DOHH2 (cell line): ENCODE measurements around the gene SRGAP2C.

ENCODE experiments used
- H3F3A ChIP-seq: fragments of 200-600 bp; sonication (generic), shearing (Covaris generic); 2 replicates; pipeline ENCODE4 v1.6.0; 2016; ENCODE audit warnings: antibody characterized with exemption, mild to moderate bottlenecking; ENCODE audit not compliant: control insufficient read depth, insufficient read depth
- H3K27ac ChIP-seq: fragments of 200-600 bp; sonication (generic); 2 replicates; pipeline ENCODE4 v1.5.1; 2014; ENCODE audit warnings: low read depth, mild to moderate bottlenecking, low read length, moderate library complexity
- H3K27me3 ChIP-seq: fragments of 200-600 bp; sonication (generic); 2 replicates; pipeline ENCODE4 v1.6.1; 2014; ENCODE audit warnings: mild to moderate bottlenecking, low read length, mixed read lengths; ENCODE audit not compliant: control insufficient read depth
- H3K36me3 ChIP-seq: fragments of 200-600 bp; sonication (generic); 2 replicates; pipeline ENCODE4 v1.6.1; 2014; ENCODE audit warnings: mild to moderate bottlenecking, low read length, moderate library complexity, mixed read lengths; ENCODE audit not compliant: control insufficient read depth
- H3K4me1 ChIP-seq: fragments of 200-600 bp; sonication (generic); 2 replicates; pipeline ENCODE4 v1.6.1; 2014; ENCODE audit warnings: mild to moderate bottlenecking, low read length, mixed read lengths; ENCODE audit not compliant: control insufficient read depth
- H3K4me2 ChIP-seq: fragments of 200-600 bp; sonication (generic); 2 replicates; pipeline ENCODE4 v1.6.0; 2014; ENCODE audit warnings: mild to moderate bottlenecking, low read length, moderate library complexity
- H3K4me3 ChIP-seq: fragments of 200-600 bp; sonication (generic); 2 replicates; pipeline ENCODE4 v1.5.1; 2014; ENCODE audit warnings: mild to moderate bottlenecking, low read length, mixed read lengths
- H3K79me2 ChIP-seq: fragments of 200-600 bp; sonication (generic); 2 replicates; pipeline ENCODE4 v1.6.1; 2014; ENCODE audit warnings: mild to moderate bottlenecking, low read length, mixed read lengths; ENCODE audit not compliant: control insufficient read depth
- H3K9me2 ChIP-seq: fragments of 200-600 bp; sonication (generic); replicated peaks from 2 replicates; pipeline ENCODE4 v1.6.1; 2014; ENCODE audit warnings: mild to moderate bottlenecking, low read length, mixed read lengths; ENCODE audit not compliant: control insufficient read depth
- H3K9me3 ChIP-seq: fragments of 200-600 bp; sonication (generic); 2 replicates; pipeline ENCODE4 v1.6.1; 2014; ENCODE audit warnings: antibody characterized with exemption, low read length, mixed read lengths; ENCODE audit not compliant: control insufficient read depth, insufficient read depth
- H4K20me1 ChIP-seq: fragments of 200-600 bp; sonication (generic); 2 replicates; pipeline ENCODE4 v1.6.0; 2014; ENCODE audit warnings: low read depth, mild to moderate bottlenecking, antibody characterized with exemption, low read length, moderate library complexity; ENCODE audit not compliant: control insufficient read depth, insufficient read depth
- EZH2phosphoT487 ChIP-seq: fragments of 200-600 bp; sonication (generic); IDR thresholded peaks from 2 replicates; pipeline ENCODE4 v1.6.1; 2017; ENCODE audit warnings: borderline replicate concordance, mild to moderate bottlenecking, antibody characterized with exemption, low read length, moderate library complexity, mixed read lengths
- TF ChIP-seq, protein P1 (sequence below): fragments of 200-600 bp; sonication (generic); IDR thresholded peaks from one replicate; pipeline ENCODE4 v1.5.1; 2014; ENCODE audit warnings: antibody characterized with exemption, mild to moderate bottlenecking, low read depth, low read length; ENCODE audit not compliant: poor library complexity, severe bottlenecking

The SRGAP2C gene

DNA sequence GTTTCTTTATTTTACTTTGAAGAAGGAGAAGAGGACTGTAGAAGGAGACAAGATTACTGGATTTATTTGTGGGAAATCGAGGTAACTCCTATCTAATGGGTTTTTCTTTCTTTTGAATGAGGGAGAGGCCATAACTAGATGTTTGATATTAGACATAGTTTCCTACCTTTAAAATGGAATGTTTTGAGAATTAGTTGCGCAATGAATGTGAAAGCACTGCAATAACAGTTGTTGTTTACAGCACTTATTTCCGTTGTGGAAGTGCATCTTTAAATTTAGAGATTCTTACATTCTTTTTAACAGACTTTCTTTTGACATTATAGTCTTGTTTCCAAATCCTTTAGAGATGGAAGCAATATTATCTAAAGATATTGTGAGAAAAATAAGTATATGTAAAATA lies 229.0 kb downstream of the SRGAP2C start:
- H3K27ac ChIP-seq: no peak overlapping the region
- H3F3A ChIP-seq: no peaks in the 10 kb centered on the region
- no peak for TF ChIP-seq EZH2phosphoT487
- TF ChIP-seq, protein P1, sequence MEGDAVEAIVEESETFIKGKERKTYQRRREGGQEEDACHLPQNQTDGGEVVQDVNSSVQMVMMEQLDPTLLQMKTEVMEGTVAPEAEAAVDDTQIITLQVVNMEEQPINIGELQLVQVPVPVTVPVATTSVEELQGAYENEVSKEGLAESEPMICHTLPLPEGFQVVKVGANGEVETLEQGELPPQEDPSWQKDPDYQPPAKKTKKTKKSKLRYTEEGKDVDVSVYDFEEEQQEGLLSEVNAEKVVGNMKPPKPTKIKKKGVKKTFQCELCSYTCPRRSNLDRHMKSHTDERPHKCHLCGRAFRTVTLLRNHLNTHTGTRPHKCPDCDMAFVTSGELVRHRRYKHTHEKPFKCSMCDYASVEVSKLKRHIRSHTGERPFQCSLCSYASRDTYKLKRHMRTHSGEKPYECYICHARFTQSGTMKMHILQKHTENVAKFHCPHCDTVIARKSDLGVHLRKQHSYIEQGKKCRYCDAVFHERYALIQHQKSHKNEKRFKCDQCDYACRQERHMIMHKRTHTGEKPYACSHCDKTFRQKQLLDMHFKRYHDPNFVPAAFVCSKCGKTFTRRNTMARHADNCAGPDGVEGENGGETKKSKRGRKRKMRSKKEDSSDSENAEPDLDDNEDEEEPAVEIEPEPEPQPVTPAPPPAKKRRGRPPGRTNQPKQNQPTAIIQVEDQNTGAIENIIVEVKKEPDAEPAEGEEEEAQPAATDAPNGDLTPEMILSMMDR: no peak
- peaks cover 6% of the 10 kb centered on the region for H3K4me1 ChIP-seq
- H3K4me2 ChIP-seq: no peak overlapping the region
- no peaks in the 10 kb centered on the region; the same call in 1 of the 2 replicates for H3K9me3 ChIP-seq
- no peak overlapping the region for H3K4me3 ChIP-seq
- no peaks in the 10 kb centered on the region for H4K20me1 ChIP-seq
- no peaks in the 10 kb centered on the region for H3K36me3 ChIP-seq
- no peaks in the 10 kb centered on the region for H3K9me2 ChIP-seq
- no peaks in the 10 kb centered on the region for H3K79me2 ChIP-seq
- no peaks in the 10 kb centered on the region for H3K27me3 ChIP-seq

DNA sequence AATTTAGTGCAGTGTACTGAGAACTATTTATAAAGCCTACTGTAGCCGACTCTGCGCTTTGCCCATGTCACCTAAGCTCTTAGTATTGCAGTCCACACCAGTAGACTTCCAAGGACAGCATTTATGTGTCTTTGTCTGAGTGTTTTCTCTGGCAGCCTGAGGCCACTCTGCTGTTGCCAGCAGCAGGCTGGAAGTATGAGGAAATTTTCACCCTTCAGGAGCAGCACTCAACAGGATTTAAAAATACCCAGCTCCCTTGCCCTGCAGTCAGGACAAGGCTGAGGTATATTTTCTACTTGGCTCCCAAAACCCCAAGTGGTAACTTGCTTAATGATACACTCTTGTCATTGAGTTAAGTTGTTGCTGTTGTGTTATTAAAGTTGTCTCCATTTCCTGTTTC lies 230.1 kb downstream of the SRGAP2C start:
- Histone ChIP-seq H3K79me2 (no peaks in the 10 kb centered on the region), H3K4me1 (peaks cover 6% of the 10 kb centered on the region), H4K20me1 (no peaks in the 10 kb centered on the region), H3K27ac (no peak overlapping the region), H3K9me3 (no peaks in the 10 kb centered on the region; the same call in 1 of the 2 replicates), H3K36me3 (no peaks in the 10 kb centered on the region), H3K4me2 (peak overlapping the region; percentile 15; the same call in 1 of the 2 replicates), H3K9me2 (no peaks in the 10 kb centered on the region), H3K4me3 (no peak overlapping the region), H3F3A (no peaks in the 10 kb centered on the region), H3K27me3 (no peaks in the 10 kb centered on the region)
- TF ChIP-seq EZH2phosphoT487: no peak
- TF ChIP-seq, protein P1: no peak

DNA sequence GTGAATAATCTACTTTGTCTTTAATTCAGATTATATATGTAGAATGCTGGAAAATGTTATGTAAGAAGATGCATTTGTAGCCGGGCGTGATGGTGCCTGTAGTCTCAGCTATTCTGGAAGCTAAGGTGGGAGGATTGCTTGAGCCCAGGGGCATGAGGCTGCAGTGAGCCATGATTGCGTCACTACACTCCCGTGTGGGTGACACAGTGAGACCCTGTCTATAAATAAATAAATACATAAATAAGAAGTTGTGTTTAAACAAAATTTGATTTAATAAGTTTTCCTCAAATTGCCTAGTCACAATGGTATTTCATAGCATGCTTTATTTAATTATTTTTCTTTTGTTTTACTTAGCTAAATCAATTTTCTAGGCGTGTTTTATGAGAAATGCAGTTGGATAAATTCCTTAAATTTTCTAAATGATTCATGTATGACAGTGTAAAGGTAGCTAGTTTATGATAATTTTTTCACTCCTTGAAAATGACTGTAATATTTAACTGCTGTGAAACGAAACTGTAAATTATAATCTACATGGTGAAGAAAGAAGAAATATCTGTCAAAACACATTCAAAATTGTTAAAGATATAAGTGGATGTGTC lies 232.6 kb downstream of the SRGAP2C start:
- no peaks in the 10 kb centered on the region for H4K20me1 ChIP-seq
- H3F3A ChIP-seq: no peaks in the 10 kb centered on the region
- no peaks in the 10 kb centered on the region for H3K9me2 ChIP-seq
- TF ChIP-seq, protein P1: no peak
- no peak for TF ChIP-seq EZH2phosphoT487
- no peaks in the 10 kb centered on the region for H3K36me3 ChIP-seq
- no peak overlapping the region for H3K4me3 ChIP-seq
- H3K4me1 ChIP-seq: peaks cover 13% of the 10 kb centered on the region
- H3K4me2 ChIP-seq: no peak overlapping the region
- no peaks in the 10 kb centered on the region for H3K27me3 ChIP-seq
- no peak overlapping the region for H3K27ac ChIP-seq
- H3K79me2 ChIP-seq: no peaks in the 10 kb centered on the region
- no peaks in the 10 kb centered on the region; the same call in 1 of the 2 replicates for H3K9me3 ChIP-seq
